CD4-positive, alpha-beta T cell treated with Interleukin-6 for 4 hours (primary cell): ENCODE data around the gene CT45A10.
"Not testable (repeated sequence)": the region's sequence is repeated elsewhere in the genome, so short reads cannot be mapped to it uniquely, and the experiment has no call there.

Experiments used
- DNase-seq: peaks from one replicate; pipeline ENCODE4 v3.0.0-alpha.2; 2020; ENCODE audit warnings: mixed read lengths

CT45A10 gene, protein sequence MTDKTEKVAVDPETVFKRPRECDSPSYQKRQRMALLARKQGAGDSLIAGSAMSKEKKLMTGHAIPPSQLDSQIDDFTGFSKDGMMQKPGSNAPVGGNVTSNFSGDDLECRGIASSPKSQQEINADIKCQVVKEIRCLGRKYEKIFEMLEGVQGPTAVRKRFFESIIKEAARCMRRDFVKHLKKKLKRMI

DNA sequence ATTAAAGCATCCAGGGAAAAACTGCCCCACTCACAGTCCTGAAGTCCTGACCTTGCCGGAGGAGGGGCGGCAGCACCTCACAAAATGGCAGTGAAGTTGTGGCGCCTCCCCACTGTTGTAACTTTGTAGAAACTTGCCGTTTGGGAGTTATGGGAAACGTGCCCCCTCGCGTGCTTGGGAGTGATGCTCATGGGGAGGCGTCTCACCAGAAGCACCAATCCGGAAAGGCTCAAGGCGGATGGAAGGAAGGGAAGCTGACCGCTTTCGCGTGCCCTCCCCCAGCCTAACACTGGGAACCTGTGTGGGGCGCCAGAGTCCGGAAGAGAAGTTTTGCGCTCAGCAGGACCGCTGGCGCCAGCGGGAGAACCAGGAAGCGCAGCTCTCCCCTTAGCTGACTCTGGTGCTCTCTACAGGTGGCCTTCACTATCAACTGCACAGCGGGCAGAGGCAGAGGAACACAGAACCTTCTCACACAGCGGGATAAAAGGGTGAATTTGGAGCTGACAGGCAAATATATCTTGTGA lies at the start of gene CT45A10, which contains the start of gene SAGE1:
Gene CT45A10 (minus strand): TSS at position 151 of the 524 bp plus-strand sequence. CDS start 8,100 bp downstream, outside the sequence.
Gene SAGE1 (plus strand): TSS at position 423 of the 524 bp plus-strand sequence. CDS start 2,527 bp downstream, outside the sequence.
- no peak for DNase-seq

DNA sequence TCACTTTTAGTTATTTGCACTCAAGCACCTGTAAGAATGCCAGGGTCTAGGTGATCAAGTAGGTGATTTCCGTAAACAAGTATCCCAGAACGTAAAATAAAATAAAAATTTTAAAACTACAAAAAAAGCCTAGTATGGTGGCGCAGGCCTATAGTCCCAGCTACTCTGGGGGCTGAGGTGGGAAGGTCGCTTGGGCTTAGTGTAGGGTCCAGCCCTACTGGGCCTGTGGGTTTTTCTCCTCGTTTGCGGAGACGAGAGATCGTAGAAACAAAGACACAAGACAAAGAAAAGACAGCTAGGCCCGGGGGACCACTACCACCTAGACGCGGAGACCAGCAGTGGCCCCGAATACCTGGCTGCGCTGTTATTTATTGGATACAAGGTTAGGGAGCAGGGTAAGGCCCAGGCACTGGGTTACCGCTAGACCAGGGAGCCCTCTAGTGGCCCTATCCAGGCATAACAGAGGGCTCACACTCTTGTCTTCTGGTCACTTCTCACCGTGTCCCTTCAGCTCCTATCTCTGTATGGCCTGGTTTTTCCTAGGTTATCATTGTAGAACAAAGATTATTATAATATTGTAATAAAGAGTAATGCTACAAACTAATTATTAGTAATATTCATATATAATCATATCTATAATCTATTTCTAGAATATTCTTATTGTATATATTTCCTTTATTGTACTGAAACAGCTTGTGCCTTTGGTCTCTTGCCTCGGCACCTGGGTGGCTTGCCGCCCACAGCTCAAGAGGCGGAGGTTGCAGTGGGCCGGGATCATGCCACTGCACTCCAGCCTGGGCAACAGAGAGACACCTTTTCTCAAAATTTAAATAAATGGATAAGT lies 38.6 kb upstream of the CT45A10 start:
- DNase-seq: peak; percentile 51

DNA sequence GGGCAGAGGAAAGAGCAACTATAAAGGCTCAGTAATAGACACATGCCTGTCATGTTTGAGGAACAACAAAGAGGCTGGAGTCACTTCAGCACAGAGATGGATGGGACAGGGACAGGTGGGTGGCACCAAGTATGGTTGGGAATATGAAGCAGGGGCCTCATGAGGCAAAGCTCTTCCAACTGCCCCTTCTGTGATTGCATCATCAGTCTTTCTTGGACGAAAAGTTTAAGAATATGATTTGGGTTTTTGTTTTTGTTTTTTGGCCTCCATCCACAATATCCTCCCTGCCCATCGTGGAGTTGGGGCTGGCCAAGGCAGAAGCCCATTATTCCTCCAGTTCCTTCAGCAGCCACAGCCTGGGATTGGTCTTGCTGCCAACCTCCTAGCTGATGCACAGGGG lies 34.7 kb upstream of the CT45A10 start:
- DNase-seq: no peak

- no peak for DNase-seq
Measured at GRCh38 chrX:135923353-135923752, 30.1 kb upstream of the CT45A10 start.

- not testable (repeated sequence) for DNase-seq
Measured at GRCh38 chrX:135920516-135920915, 27.3 kb upstream of the CT45A10 start.

DNA sequence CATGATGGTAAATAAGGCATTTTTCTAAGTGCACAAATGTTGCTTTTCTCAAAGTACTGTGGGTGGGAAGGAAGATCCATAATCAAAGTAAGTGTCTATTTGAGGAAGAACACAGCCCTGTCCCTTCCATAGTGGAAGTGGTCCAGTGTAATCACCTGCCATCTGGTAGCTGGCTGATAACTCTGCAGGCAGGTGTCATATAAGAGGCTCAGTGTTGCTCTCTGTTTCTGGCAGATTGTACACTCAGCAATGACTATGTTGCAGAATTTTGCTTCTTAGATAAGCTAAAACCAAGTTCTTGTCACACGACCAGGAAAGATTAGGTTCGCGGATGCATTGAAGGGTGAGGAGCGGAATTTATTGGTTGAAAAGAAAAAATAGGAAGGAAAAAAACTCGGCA lies 21.2 kb upstream of the CT45A10 start:
- no peak for DNase-seq

DNA sequence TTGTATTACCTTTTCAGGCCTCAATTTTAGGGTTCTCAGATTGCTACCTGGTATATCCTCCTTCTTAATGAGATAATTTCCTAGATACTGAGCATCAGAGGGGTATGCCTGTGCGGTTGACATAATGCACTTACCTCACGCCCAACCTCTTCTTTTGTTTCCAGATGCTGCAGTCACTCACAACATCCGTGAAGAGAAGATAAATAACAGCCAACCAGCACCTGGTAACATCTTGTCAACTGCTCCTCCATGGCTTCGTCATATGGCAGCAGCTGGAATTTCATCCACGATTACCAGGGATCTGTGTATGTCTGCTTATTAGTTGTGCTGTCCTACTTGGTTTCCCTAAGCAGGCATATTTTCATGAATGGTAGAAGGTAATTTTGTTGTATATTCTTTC lies 17.0 kb upstream of the CT45A10 start:
- DNase-seq: no peak

DNA sequence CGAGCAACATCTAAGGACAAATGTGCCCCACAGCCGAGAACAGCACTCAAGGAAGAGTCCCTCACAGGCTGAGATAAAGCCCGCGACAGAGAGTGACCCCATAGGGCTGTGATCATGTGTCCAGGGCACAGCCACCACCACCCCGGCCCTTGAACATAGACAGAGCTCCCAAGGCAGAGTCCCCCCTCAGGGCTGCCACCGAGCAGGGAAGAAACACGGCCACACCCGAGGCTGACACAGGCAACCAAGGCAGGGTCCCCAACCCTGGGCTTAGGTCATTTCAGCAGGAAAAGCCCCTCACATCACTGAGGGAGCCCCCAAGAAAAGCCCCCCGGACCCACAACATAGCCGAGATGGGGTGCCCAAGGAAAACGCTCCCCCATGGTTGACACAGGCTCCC lies 463 bp downstream of the CT45A10 start:
- DNase-seq: no peak

DNA sequence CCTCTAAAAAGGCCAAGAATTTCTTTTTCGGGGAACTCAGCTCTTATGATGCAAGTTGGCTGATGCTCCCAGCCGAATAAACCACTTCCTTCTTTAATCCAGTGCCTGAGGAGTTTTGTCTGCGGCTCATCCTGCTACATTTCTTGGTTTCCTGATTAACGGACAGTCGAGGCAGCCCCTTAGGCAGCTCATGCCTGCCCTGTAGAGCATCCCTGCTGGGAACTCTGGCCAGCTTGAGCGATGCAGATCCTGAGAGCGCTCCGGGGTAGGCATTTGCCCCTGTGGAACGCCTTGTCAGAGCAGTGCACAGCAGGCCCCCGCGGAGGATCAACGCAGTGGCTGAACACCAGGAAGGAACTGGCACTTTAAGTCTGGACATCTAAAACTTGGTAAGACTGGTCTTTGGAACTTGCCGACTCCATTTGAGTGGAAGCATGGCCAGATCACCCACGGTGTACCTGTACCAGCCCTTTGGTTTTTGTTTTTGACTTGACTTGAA lies 3.1 kb downstream of the CT45A10 start:
- DNase-seq: no peak

DNA sequence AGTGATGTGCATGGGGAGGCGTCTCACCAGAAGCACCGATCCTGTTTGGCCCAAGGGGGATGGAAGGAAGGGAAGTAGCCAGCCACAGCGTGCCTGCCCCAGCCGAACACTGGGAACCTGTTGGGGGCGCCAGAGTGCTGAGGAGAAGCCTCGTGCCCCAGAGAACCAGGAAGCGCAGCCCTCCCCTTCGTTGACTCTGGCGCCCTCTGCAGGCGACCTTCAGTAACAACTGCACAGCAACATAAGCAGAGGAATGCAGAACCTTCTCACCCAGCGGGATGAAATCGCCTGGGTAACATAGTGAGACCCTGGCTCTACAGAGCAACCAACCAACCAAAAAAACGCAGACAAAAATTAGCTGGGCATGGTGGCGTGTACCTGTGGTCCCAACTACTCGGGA lies 4.3 kb downstream of the CT45A10 start:
- DNase-seq: peak; percentile 18

DNA sequence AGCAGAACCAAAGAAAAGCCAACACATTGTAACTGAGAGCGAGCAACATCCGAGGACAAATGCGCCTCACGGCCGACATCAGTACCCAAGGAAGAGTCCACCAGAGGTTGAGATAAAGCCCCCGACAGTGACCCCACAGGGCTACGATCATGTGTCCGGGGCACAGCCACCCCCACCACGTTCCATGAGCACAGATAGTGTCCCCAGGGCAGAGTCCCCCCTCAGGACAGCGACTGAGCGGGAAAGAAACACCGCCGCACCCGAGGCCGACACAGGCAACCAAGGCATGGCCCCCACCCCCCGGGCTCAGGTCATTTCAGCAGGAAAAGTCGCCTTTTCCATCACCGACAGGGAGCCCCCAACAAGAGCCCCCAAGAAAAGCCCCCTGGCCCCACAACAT lies 5.0 kb downstream of the CT45A10 start:
- DNase-seq: not testable (repeated sequence)

DNA sequence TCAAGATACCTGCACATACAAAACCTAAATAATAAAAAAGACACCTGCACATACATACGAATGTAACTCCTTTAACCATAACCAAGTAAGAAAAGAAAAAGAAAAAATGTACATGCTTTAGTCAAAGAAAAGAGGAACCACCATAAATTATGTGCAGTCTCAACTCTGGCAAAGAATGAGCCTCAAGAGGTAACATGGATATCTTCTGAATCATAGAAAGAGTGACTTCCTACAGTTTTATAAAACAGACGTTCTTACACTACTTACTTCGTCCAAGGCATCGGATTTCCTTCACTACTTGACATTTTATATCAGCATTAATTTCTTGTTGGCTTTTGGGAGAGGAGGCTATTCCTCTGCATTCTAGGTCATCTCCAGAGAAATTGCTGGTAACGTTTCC lies 10.5 kb downstream of the CT45A10 start:
- not testable (repeated sequence) for DNase-seq

- not testable (repeated sequence) for DNase-seq
Measured at GRCh38 chrX:135871712-135872111, 21.5 kb downstream of the CT45A10 start, which contains the start of gene CT45A9. TSS of gene CT45A9 (minus strand) at chrX:135871812. CDS start at chrX:135868061, 3,751 bp downstream.

GRCh38 chrX:135854438-135854837 lies 38.8 kb downstream of the CT45A10 start, which contains the start of gene CT45A8:
TSS of gene CT45A8 (minus strand) at chrX:135854538. CDS start at chrX:135850783, 3,755 bp downstream.
- DNase-seq: not testable (repeated sequence)

- DNase-seq: not testable (repeated sequence)
Measured at GRCh38 chrX:135837180-135837579, 56.1 kb downstream of the CT45A10 start, which contains the start of gene CT45A7. TSS of gene CT45A7 (minus strand) at chrX:135837280. CDS start at chrX:135833533, 3,747 bp downstream.
